Colonic mucosa (tissue), 4 donors: ENCODE data around the gene KANK2. TPM values are rescaled to one million over a fixed set of nuclear protein-coding genes. Genes with fewer than 3 reads are reported as not detected.
A peak's percentile ranks its signal among the peaks of the same experiment; 100 is the strongest.
"Not testable (repeated sequence)": the region's sequence is repeated elsewhere in the genome, so short reads cannot be mapped to it uniquely, and the experiment has no call there.

Experiments
- DNase-seq: peaks from one replicate; pipeline ENCODE4 v3.0.0-alpha.2; 2020
- H3K27ac ChIP-seq: fragments of 200-600 bp; one replicate; pipeline ENCODE4 v1.8.0; 2021
- H3K27me3 ChIP-seq: fragments of 200-600 bp; one replicate; pipeline ENCODE4 v1.8.0; 2021
- H3K36me3 ChIP-seq: fragments of 200-600 bp; one replicate; pipeline ENCODE4 v1.8.0; 2021
- H3K4me1 ChIP-seq: fragments of 200-600 bp; one replicate; pipeline ENCODE4 v1.8.0; 2021; ENCODE audit warnings: mild to moderate bottlenecking
- H3K4me3 ChIP-seq: fragments of 200-600 bp; one replicate; pipeline ENCODE4 v1.8.0; 2021
- H3K9ac ChIP-seq, 2 donors: one replicate each; pipeline ENCODE4 v1.7.0; 2013; ENCODE audit warnings: control low read depth in 2 of 2, low read depth in 2 of 2, low read length in 2 of 2
- H3K9me3 ChIP-seq: fragments of 200-600 bp; one replicate; pipeline ENCODE4 v1.8.0; 2021
- intact Hi-C: fragments of 100-400 bp; cut with DNase I; formaldehyde crosslinking; loops from one replicate; pipeline ENCODE4 v1.14.1; 2022
- total RNA-seq, 2 donors: library from RNA; stranded (reverse); fragmentation: NEBNext Ultra II Directional in 1 of 2; extraction: Animal tissue kit (Norgen Biotek cat#: 25700) in 1 of 2; gene quantifications; one replicate each; pipeline ENCODE4 v1.2.1, GENCODE V29; 2021
- TF ChIP-seq, protein P1 (sequence below): fragments of 200-600 bp; IDR thresholded peaks from one replicate; pipeline ENCODE4 v1.8.0; 2022; ENCODE audit warnings: antibody characterized with exemption, mild to moderate bottlenecking
- donor health status: healthy.
- donor health status: DM: no; HTN: no; CAD: no.
- donor health status: DM: no; HTN: no; CAD: no.

The KANK2 gene
- total RNA-seq, 2 donors from 2014 or later: 44.1 to 87.8 TPM

DNA sequence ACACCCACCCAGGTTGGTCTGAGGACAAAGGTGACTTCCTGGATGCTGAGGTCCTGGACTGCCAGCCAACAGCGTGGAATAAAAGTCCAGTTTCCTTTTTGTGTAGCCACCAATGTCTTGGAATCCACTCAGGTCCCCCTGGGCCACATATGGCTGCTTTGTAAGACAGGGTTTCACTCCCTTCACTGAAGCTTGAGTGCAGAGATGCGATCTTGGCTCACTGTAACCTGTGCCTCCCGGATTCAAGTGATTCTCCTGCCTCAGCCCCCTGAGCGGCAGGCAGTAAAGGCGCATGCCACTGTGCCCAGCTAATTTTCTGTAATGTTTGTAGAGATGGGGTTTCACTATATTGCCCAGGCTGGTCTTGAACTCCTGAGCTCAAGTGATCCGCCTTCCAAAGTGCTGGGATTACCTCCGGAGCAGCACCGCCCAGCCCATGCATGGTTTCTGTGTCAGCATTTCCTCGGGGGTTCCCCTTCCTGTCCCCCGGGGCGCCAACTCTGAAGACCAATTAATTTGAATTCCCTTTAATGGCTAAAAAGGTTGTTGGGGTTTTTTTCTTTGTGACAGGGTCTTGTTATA, 17.5 kb downstream of the KANK2 start:
- DNase-seq: no peak

DNA sequence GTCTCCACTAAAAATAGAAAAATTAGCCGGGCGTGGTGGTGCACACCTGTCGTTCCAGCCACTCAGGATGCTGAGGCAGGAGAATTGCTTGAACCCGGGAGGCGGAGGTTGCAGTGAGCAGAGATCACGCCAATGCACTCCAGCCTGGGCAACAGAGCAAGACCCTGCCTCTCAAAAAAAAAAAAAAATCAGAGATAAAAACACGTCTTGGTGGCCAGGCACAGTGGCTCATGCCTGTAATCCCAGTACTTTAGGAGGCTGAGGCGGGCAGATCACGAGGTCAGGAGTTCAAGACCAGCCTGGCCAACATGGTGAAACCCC, 18.2 kb downstream of the KANK2 start:
- H3K4me1 ChIP-seq, H3K27ac ChIP-seq, H3K36me3 ChIP-seq, H3K4me3 ChIP-seq, H3K9ac ChIP-seq, intact Hi-C loops, H3K27me3 ChIP-seq, DNase-seq, H3K9me3 ChIP-seq: not testable (repeated sequence)

More for the DNA sequence above, 17.5 kb downstream of the KANK2 start:
- Histone ChIP-seq H3K27me3 (no peaks in the 10 kb centered on the region), H3K36me3 (no peaks in the 10 kb centered on the region), H3K9me3 (no peaks in the 10 kb centered on the region), H3K4me1 (peaks cover 7% of the 10 kb centered on the region), H3K4me3 (no peak overlapping the region), H3K9ac (no peak overlapping the region), H3K27ac (peak overlapping the region; percentile 47)
- TF ChIP-seq, protein P1, sequence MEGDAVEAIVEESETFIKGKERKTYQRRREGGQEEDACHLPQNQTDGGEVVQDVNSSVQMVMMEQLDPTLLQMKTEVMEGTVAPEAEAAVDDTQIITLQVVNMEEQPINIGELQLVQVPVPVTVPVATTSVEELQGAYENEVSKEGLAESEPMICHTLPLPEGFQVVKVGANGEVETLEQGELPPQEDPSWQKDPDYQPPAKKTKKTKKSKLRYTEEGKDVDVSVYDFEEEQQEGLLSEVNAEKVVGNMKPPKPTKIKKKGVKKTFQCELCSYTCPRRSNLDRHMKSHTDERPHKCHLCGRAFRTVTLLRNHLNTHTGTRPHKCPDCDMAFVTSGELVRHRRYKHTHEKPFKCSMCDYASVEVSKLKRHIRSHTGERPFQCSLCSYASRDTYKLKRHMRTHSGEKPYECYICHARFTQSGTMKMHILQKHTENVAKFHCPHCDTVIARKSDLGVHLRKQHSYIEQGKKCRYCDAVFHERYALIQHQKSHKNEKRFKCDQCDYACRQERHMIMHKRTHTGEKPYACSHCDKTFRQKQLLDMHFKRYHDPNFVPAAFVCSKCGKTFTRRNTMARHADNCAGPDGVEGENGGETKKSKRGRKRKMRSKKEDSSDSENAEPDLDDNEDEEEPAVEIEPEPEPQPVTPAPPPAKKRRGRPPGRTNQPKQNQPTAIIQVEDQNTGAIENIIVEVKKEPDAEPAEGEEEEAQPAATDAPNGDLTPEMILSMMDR: no peak
- intact Hi-C loops: no loop called here

DNA sequence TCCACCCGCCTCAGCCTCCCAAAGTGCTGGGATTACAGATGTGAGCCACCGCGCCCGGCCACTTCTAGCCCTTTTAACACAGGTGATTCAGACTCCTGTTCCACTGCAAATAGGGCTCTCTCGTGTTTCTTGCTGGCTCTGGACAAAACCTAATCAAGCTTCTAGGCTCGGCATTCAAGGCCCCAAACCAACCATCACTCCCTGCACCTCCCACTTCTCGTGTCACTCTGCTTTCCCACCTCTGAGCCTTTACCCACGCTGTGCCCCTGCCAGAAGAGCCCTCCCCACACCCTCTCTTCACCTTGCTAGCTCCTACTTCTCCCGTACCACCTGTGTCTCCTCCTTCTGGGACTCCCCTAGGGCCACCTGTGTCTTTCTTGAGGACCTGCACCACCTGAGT, 19.8 kb downstream of the KANK2 start:
- Histone ChIP-seq H3K27me3 (no peaks in the 10 kb centered on the region), H3K27ac (no peak overlapping the region), H3K9me3 (no peaks in the 10 kb centered on the region), H3K36me3 (no peaks in the 10 kb centered on the region), H3K9ac (no peak overlapping the region), H3K4me1 (peaks cover 7% of the 10 kb centered on the region), H3K4me3 (no peak overlapping the region)
- no peak for DNase-seq
- intact Hi-C loops: no loop called here
- TF ChIP-seq, protein P1: no peak

DNA sequence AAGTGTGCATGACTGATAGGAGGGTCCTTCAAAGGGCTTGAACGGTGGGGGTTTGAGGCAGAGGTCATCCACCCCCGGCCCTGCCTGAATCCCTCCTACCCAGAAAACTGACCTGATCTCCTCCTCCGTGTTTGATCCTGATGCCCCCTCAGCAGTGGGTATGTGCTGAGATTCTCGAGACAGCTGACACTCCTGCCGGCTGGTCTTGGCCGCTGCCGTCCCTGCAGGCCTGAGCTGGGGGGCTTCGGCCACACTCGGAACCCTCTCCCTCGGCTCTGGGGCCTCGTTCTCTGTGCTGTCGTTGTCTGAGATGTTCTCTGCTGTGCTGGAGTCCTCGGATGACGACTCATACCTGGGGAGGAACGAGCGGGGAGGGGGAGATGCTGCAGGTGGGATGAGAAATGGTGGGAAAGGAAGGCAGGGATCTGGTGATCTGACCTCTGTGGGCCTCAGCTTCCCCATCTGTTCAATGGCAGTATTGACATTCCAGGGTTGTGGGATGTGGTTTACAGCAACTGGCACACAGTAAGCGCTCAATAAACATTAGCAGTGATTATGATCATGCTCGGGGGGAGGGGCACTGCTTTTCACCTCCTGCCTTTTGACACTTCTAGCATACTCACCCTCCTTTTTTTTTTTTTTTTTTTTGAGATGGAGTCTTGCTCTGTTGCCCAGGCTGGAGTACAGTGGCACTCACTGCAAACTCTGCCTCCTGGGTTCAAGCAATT, 20.7 kb downstream of the KANK2 start:
- Histone ChIP-seq H3K9ac (no peak overlapping the region), H3K4me1 (peaks cover 7% of the 10 kb centered on the region), H3K27ac (no peak overlapping the region), H3K27me3 (no peaks in the 10 kb centered on the region), H3K4me3 (no peak overlapping the region), H3K36me3 (no peaks in the 10 kb centered on the region), H3K9me3 (no peaks in the 10 kb centered on the region)
- no peak for DNase-seq
- intact Hi-C loops: no loop called here
- TF ChIP-seq, protein P1: no peak

DNA sequence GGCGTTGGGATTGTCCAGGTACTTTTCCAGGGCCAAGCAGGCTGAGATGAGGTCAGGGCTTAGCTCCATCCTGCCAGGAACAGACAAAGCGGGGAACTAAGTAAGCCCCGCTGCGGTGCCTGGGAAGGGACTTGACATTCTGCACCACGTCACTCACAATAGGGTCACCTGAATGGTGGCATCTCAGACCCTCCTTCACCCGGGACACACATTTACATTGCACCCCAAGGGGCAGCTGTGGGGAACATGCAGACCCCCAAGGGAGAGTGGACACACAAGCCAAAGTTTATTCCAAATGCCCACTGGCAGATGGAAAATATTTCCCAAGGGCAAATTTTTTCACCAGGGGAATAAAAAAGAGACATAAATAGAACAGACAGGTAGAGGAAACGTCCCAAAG, 21.4 kb downstream of the KANK2 start:
- H3K36me3 ChIP-seq: no peaks in the 10 kb centered on the region
- TF ChIP-seq, protein P1: no peak
- no peak overlapping the region for H3K4me3 ChIP-seq
- H3K27ac ChIP-seq: no peak overlapping the region
- H3K9me3 ChIP-seq: no peaks in the 10 kb centered on the region
- DNase-seq: no peak
- intact Hi-C loops: no loop called here
- no peak overlapping the region for H3K9ac ChIP-seq
- peaks cover 7% of the 10 kb centered on the region for H3K4me1 ChIP-seq
- H3K27me3 ChIP-seq: no peaks in the 10 kb centered on the region

DNA sequence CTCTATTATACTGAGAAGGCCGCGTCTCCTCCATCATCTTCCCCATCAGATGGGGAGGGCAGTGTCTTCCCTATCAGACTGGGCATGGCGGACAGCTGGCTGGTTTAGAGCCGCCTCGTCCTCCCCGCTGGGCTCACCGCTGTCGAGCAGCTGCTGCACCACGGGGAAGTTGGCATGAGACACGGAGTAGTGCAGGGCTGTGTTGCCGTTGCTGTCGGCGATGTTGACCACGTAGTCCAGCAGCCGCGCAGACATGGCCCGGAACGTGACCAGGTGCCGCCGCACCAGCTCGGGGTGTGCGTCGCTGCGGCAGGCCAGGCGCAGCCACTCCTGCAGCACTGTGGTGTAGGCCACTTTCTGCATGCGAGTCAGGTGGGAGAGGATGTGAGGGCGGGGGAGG, 23.0 kb downstream of the KANK2 start:
- Histone ChIP-seq H3K4me1 (peaks cover under 1% of the 10 kb centered on the region), H3K9ac (no peak overlapping the region), H3K27me3 (no peaks in the 10 kb centered on the region), H3K27ac (no peak overlapping the region), H3K4me3 (no peak overlapping the region), H3K36me3 (no peaks in the 10 kb centered on the region), H3K9me3 (no peaks in the 10 kb centered on the region)
- TF ChIP-seq, protein P1: no peak
- intact Hi-C loops: no loop called here
- DNase-seq: no peak
